ENCODE data around the gene NFATC1.

NFATC1 gene

DNA sequence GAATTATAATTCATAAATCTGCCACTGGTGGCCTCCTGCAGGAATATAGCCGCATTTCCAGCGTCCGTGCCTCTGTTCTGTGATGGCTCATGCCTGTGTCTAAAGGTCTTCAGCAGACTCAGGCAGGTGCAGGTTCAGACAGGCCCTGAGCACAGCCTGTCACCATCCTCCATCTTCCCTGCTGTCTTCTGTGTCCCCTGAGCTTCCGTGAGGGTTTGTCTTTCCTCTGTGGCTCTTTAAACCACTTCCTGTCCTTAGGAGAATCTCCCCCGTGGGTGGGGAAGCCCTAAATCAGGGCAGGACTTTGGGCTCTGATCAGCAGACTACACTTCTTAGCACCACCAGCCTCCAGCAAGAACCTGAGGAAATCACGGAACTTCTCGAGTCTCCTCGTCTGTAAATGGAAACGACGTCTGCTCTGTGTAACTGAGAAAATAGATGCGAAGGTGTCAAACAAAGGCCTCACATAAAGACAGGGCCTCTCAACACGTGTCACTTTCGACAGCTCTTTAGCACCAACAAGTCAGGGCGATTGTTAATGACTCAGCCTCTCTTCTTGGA lies 24.1 kb upstream of the NFATC1 start:
- Histone ChIP-seq H3K79me2 (ENCODE audit: insufficient read depth, low read length) (no peaks in the 10 kb centered on the region), H3K9me3 (ENCODE audit: insufficient read depth, low read length, severe bottlenecking) (no peaks in the 10 kb centered on the region), H3K4me2 (ENCODE audit: insufficient read depth, low read length) (no peak overlapping the region), H4K20me1 (ENCODE audit: insufficient read depth, low read length) (no peaks in the 10 kb centered on the region), H3K27ac (ENCODE audit: low read length) (peak overlapping the region; percentile 6; the same call in 1 of the 2 replicates), H3K9ac (ENCODE audit: low read depth, low read length) (no peak overlapping the region), H3K4me1 (ENCODE audit: insufficient read depth, low read length) (no peaks in the 10 kb centered on the region), H2AFZ (ENCODE audit: low read depth, low read length) (no peak overlapping the region), H3K4me3 (ENCODE audit: low read depth in 1 of 2, low read length in 2 of 2) (no peak overlapping the region), H3K27me3 (ENCODE audit: insufficient read depth, low read length, poor library complexity) (no peaks in the 10 kb centered on the region), H3K36me3 (ENCODE audit: insufficient read depth, low read length) (peaks cover 12% of the 10 kb centered on the region)
- ATAC-seq (ENCODE audit: insufficient read depth, low read depth) (peak; percentile 87), DNase-seq (peak; percentile 35)
- TF ChIP-seq, protein P1, sequence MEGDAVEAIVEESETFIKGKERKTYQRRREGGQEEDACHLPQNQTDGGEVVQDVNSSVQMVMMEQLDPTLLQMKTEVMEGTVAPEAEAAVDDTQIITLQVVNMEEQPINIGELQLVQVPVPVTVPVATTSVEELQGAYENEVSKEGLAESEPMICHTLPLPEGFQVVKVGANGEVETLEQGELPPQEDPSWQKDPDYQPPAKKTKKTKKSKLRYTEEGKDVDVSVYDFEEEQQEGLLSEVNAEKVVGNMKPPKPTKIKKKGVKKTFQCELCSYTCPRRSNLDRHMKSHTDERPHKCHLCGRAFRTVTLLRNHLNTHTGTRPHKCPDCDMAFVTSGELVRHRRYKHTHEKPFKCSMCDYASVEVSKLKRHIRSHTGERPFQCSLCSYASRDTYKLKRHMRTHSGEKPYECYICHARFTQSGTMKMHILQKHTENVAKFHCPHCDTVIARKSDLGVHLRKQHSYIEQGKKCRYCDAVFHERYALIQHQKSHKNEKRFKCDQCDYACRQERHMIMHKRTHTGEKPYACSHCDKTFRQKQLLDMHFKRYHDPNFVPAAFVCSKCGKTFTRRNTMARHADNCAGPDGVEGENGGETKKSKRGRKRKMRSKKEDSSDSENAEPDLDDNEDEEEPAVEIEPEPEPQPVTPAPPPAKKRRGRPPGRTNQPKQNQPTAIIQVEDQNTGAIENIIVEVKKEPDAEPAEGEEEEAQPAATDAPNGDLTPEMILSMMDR (IDR thresholded peaks at IDR 0.05; ENCODE audit: borderline replicate concordance, extremely low read depth, low read length, poor library complexity, severe bottlenecking): no peak
- TF ChIP-seq EZH2 (IDR thresholded peaks at IDR 0.05; ENCODE audit: borderline replicate concordance, low read depth, low read length, severe bottlenecking): no peak

DNA sequence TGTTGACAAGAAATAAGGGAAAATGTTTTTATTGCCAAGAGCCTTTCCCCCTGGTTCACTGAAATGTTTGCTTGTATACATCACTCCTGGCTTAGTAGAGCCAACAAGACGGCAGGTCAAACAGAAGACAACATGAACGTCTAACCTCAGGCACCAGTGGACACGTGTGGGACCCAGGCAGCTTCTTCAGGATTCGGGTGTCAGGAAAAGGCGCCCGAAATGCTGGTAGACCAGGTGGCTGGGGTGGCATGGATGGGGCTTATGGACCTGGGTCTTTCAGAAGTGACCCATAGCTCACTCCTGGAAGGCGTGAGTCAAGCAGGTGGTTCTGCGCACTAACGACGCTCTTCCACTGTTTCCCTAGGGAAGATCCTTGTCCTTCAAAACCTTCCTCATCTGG lies 23.3 kb upstream of the NFATC1 start:
- H3K4me3 ChIP-seq (ENCODE audit: low read depth in 1 of 2, low read length in 2 of 2): no peak overlapping the region
- H3K9me3 ChIP-seq (ENCODE audit: insufficient read depth, low read length, severe bottlenecking): no peaks in the 10 kb centered on the region
- no peaks in the 10 kb centered on the region for H3K27me3 ChIP-seq (ENCODE audit: insufficient read depth, low read length, poor library complexity)
- TF ChIP-seq EZH2 (IDR thresholded peaks at IDR 0.05; ENCODE audit: borderline replicate concordance, low read depth, low read length, severe bottlenecking): no peak
- TF ChIP-seq, protein P1 (IDR thresholded peaks at IDR 0.05; ENCODE audit: borderline replicate concordance, extremely low read depth, low read length, poor library complexity, severe bottlenecking): no peak
- H3K4me2 ChIP-seq (ENCODE audit: insufficient read depth, low read length): no peak overlapping the region
- H2AFZ ChIP-seq (ENCODE audit: low read depth, low read length): no peak overlapping the region
- H3K27ac ChIP-seq (ENCODE audit: low read length): no peak overlapping the region
- ATAC-seq (ENCODE audit: insufficient read depth, low read depth) (no peak), DNase-seq (no peak)
- no peaks in the 10 kb centered on the region for H3K79me2 ChIP-seq (ENCODE audit: insufficient read depth, low read length)
- H4K20me1 ChIP-seq (ENCODE audit: insufficient read depth, low read length): no peaks in the 10 kb centered on the region
- peaks cover 18% of the 10 kb centered on the region for H3K36me3 ChIP-seq (ENCODE audit: insufficient read depth, low read length)
- no peak overlapping the region for H3K9ac ChIP-seq (ENCODE audit: low read depth, low read length)
- no peaks in the 10 kb centered on the region for H3K4me1 ChIP-seq (ENCODE audit: insufficient read depth, low read length)

DNA sequence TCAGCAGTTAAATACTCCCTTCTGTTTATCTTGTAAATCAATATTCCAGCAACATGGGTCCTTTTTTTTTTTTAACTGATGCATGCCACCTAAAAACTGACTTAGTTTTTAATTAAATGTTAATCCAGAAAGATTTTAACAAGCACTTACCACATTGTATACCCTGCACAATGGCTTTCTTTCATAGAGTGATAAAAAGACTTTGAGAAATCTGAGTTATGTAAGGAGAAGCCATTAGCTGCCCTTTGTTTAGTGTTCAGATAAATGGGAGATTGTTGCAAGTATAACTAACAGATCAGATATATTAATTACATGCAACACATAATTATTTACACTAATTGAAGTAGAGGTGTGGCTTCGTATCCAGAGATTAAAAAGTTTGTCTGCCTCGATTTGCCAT lies 22.7 kb upstream of the NFATC1 start:
- no peaks in the 10 kb centered on the region for H4K20me1 ChIP-seq (ENCODE audit: insufficient read depth, low read length)
- H3K9ac ChIP-seq (ENCODE audit: low read depth, low read length): no peak overlapping the region
- ATAC-seq (ENCODE audit: insufficient read depth, low read depth) (no peak), DNase-seq (no peak)
- no peak overlapping the region for H3K4me3 ChIP-seq (ENCODE audit: low read depth in 1 of 2, low read length in 2 of 2)
- no peaks in the 10 kb centered on the region for H3K79me2 ChIP-seq (ENCODE audit: insufficient read depth, low read length)
- no peaks in the 10 kb centered on the region for H3K9me3 ChIP-seq (ENCODE audit: insufficient read depth, low read length, severe bottlenecking)
- no peak overlapping the region for H3K4me2 ChIP-seq (ENCODE audit: insufficient read depth, low read length)
- no peaks in the 10 kb centered on the region for H3K27me3 ChIP-seq (ENCODE audit: insufficient read depth, low read length, poor library complexity)
- TF ChIP-seq, protein P1 (IDR thresholded peaks at IDR 0.05; ENCODE audit: borderline replicate concordance, extremely low read depth, low read length, poor library complexity, severe bottlenecking): no peak
- TF ChIP-seq EZH2 (IDR thresholded peaks at IDR 0.05; ENCODE audit: borderline replicate concordance, low read depth, low read length, severe bottlenecking): no peak
- H3K36me3 ChIP-seq (ENCODE audit: insufficient read depth, low read length): peaks cover 24% of the 10 kb centered on the region
- no peak overlapping the region for H2AFZ ChIP-seq (ENCODE audit: low read depth, low read length)
- H3K4me1 ChIP-seq (ENCODE audit: insufficient read depth, low read length): no peaks in the 10 kb centered on the region
- H3K27ac ChIP-seq (ENCODE audit: low read length): no peak overlapping the region

Measured in DND-41 (cell line).